Measurements from ENCODE around the gene COX8A. TPM values are rescaled to one million over a fixed set of nuclear protein-coding genes. Genes with fewer than 3 reads are reported as not detected.
"Not testable (repeated sequence)": the region's sequence is repeated elsewhere in the genome, so short reads cannot be mapped to it uniquely, and the experiment has no call there.

Gene COX8A
- total RNA-seq, 4 donors from 2014 or later = 265 to 424 (median 362) TPM

- TF ChIP-seq CTCF (IDR thresholded peaks at IDR 0.05) = peak in 1 of 3 donors; percentile 34
- DNase-seq (ENCODE audit: low spot score) (no peak), ATAC-seq (ENCODE audit: low FRiP score) (peak; percentile 78)
Observed at GRCh38 chr11:63945477-63946163, 28.8 kb upstream of the COX8A start.

GRCh38 chr11:63951779-63952536 lies 22.5 kb upstream of the COX8A start:
- DNase-seq (ENCODE audit: low spot score) (no peak), ATAC-seq (ENCODE audit: low FRiP score) (no peak)
- TF ChIP-seq CTCF (IDR thresholded peaks at IDR 0.05) = no peak

GRCh38 chr11:63952570-63952969 lies 21.9 kb upstream of the COX8A start:
- no peak for TF ChIP-seq CTCF (IDR thresholded peaks at IDR 0.05)
- no peak for ATAC-seq (ENCODE audit: low FRiP score)
- no peak for DNase-seq (ENCODE audit: low spot score)

GRCh38 chr11:63958008-63958407 lies 16.4 kb upstream of the COX8A start:
- DNase-seq (ENCODE audit: low spot score) (no peak), ATAC-seq (ENCODE audit: low FRiP score) (no peak)
- no peak for TF ChIP-seq CTCF (IDR thresholded peaks at IDR 0.05)

- no peak for DNase-seq (ENCODE audit: low spot score)
- ATAC-seq (ENCODE audit: low FRiP score) = no peak
- TF ChIP-seq CTCF (IDR thresholded peaks at IDR 0.05) = no peak
Observed at GRCh38 chr11:63961608-63962412, 12.6 kb upstream of the COX8A start.

- ATAC-seq (ENCODE audit: low FRiP score); DNase-seq (ENCODE audit: low spot score): not testable (repeated sequence)
Observed at GRCh38 chr11:63963895-63964294, 10.5 kb upstream of the COX8A start.

- TF ChIP-seq CTCF (IDR thresholded peaks at IDR 0.05) = no peak
- DNase-seq (ENCODE audit: low spot score) (no peak), ATAC-seq (ENCODE audit: low FRiP score) (no peak)
Observed at GRCh38 chr11:63966444-63966843, 8.0 kb upstream of the COX8A start.
